22Rv1 (cell line): ENCODE results near the gene CELA2B.
"Not testable (repeated sequence)": the region's sequence is repeated elsewhere in the genome, so short reads cannot be mapped to it uniquely, and the experiment has no call there.

ENCODE experiments used
- CTCF ChIP-seq: fragments of 450-650 bp; IDR thresholded peaks from 2 replicates; pipeline ENCODE4 v1.5.1; 2017; ENCODE audit warnings: mild to moderate bottlenecking
- ZFX ChIP-seq: fragments of 450-650 bp; IDR thresholded peaks from 2 replicates; pipeline ENCODE4 v1.6.1; 2017; ENCODE audit warnings: antibody characterized with exemption, borderline replicate concordance

GRCh38 chr1:15428252-15428651, 47.7 kb upstream of the CELA2B start:
- TF ChIP-seq CTCF, ZFX: not testable (repeated sequence)
